SK-N-MC (cell line): ENCODE results near the gene C2CD5.

Source experiments
- EZH2 ChIP-seq: fragments of 200-600 bp; sonication (generic); IDR thresholded peaks from one replicate; pipeline ENCODE4 v1.6.1; 2017; ENCODE audit warnings: antibody characterized with exemption
- POLR2AphosphoS5 ChIP-seq: IDR thresholded peaks from 2 replicates; pipeline ENCODE4 v1.6.1; 2012; ENCODE audit warnings: mild to moderate bottlenecking, low read depth, low read length, borderline replicate concordance

GRCh38 chr12:22536971-22537544, 7.3 kb downstream of the C2CD5 start:
- TF ChIP-seq EZH2 (no peak), POLR2AphosphoS5 (no peak)
